Stimulated activated CD4-positive, alpha-beta T cell treated with anti-CD3 and anti-CD28 coated beads, Interleukin-15, amount 100 ng/mL, for 1 hour (primary cell): ENCODE measurements around the gene NOS1.
"Not testable (repeated sequence)": the region's sequence is repeated elsewhere in the genome, so short reads cannot be mapped to it uniquely, and the experiment has no call there.

ENCODE experiments used
- DNase-seq, 2 donors: peaks; one replicate each; pipeline ENCODE4 v3.0.0-alpha.2; 2020; ENCODE audit warnings: low read depth in 1 of 2, low spot score in 1 of 2

Gene NOS1

DNA sequence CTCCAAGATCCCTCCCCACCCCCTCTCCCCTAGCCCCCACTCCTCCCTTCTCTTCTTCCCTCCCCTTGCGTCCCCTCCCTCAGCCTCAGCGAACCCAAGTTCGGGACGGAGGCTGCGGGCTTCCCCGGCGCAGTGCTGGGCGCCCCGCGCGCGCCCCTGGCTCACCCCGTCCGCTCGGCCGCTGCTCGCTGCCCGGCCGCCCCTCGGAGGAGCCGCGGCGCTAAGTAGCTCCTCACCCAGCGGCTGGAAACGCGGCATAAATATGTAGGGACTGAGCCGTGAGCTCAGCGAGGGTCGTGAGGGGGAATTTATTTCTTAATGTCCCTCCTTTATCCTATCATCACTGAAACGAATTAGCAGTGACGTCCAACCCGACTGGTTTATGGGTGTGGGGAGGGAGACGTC is at the start of gene NOS1:
TSS of gene NOS1 (minus strand) at position 280 of the 405 bp plus-strand sequence. CDS start 30,557 bp downstream, outside the sequence.
- no peak for DNase-seq

GRCh38 chr12:117409286-117409685 is 47.9 kb upstream of the NOS1 start:
- no peak for DNase-seq

DNA sequence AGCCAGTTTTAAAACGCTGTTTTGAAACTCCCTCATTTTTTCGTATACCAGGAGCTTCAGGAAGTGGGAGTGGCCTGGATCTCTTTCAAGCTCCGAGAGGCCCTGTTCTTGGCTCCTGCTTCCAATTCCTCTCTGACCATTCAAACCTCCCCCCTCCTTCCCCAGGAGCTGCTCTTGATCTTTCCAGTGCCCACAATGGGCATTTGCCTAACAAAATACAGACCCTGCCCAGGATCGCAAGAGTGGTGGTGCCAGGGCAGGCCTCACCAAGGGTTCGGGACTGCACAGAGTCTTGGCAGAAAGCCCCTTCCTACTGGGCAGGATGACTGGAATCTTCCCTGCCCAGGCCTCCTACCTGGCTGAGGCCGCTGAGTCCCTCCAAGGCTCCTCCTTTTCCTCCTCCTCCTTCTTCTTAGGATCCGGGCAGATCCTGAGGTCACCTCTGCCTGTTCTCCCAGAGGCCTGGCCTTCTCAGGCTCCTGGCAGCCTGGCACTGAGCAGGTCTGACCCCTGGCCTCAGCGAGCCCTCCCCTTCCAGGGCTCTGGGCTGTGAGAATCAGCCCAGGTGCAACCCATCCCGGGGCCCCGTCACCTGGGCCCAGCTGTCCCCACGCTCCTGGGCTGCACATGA is 46.9 kb upstream of the NOS1 start:
- no peak for DNase-seq

DNA sequence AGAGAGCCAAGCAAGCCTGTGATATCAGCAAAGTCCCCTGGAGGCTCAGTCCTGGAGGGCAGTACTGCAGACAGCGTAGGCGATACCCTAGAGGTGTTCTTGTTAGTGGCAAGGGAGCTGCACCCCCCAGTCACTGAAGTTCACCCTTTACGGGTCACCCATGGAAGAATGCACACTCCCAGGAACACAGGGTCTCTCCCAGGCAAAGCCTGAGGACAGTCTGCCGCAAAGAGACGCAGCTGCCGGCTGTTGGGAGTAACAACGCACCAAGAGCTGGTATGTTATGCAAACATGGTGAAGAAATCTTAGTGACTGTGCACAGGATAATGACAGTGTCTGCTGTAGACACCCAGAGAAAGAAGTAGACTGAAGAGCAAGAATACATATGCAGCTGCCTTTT is 43.5 kb upstream of the NOS1 start:
- DNase-seq = no peak

- DNase-seq = no peak
Observed at GRCh38 chr12:117404203-117404853, 42.9 kb upstream of the NOS1 start.

- no peak for DNase-seq
Observed at GRCh38 chr12:117403586-117404139, 42.2 kb upstream of the NOS1 start.

GRCh38 chr12:117402363-117402762 is 40.9 kb upstream of the NOS1 start:
- DNase-seq = no peak

DNA sequence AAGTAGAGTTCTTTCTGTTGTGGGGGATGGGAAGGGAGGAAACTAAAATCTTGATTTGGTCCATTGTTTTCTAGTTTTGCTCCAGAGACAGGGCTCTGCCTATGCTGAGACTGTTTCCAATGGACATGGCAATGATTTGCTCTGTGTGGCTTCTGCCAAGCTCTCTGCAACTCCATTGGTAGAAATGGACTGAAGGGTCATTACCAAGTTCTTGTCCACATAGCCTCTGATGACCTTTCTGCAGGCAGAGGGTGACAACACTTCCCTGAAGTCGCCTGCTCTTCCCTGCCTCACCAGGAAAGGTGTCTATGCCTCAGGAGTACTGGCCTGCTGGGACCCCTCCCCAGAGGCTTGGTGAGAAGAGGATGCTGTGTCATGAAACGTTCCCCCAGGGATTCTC is 39.5 kb upstream of the NOS1 start:
- DNase-seq = no peak

GRCh38 chr12:117398482-117398881 is 37.1 kb upstream of the NOS1 start:
- not testable (repeated sequence) for DNase-seq

GRCh38 chr12:117395766-117396165 is 34.3 kb upstream of the NOS1 start:
- no peak for DNase-seq

- DNase-seq = no peak
Observed at GRCh38 chr12:117394491-117394890, 33.1 kb upstream of the NOS1 start.

- no peak for DNase-seq
Observed at GRCh38 chr12:117393656-117394055, 32.2 kb upstream of the NOS1 start.

- DNase-seq = no peak
Observed at GRCh38 chr12:117390866-117391265, 29.4 kb upstream of the NOS1 start.

DNA sequence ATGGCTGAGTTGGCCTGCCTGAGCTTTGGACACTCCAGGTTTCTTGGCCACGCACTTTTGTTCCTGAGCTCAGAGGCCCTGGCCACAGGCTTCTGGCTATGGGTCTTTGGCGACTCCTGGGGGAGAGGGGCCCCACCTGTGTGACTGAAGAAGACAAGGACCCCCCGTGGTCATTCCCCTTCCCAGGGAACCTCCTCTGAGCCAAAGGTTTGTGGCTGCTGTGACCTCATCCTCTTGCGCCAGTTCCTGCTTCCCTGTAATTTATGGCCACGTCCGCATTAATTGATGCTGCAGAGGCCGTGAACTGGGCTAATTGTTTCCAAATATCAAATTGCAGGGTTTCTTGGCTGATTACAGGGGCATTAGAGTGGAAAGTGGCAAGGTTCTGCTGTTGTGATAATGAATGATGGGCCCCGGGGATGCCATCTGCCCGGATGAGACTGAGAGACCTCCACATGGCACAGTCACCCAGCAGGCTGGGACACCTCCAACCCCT is 27.6 kb upstream of the NOS1 start:
- no peak for DNase-seq

DNA sequence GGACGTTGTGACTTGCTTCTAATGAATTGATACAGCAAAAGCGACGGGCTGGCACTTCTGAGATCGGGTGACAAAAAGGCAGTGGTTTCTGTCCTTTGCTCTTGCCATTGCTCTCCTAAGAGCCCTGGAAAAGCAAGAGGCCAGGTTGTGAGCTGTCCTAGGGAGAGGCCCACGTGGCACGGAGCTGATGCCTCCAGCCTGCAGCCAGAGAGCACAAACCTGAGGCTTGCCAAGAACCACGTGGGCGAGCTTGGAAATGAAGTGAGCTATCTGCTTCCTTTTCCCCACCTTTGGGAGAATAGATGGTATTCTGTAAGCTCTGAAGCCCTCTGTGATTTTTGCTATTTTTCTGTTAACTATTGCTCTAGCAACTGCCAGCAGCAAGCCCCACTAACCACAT is 26.4 kb upstream of the NOS1 start:
- no peak for DNase-seq

GRCh38 chr12:117384735-117385134 is 23.3 kb upstream of the NOS1 start:
- DNase-seq = no peak

DNA sequence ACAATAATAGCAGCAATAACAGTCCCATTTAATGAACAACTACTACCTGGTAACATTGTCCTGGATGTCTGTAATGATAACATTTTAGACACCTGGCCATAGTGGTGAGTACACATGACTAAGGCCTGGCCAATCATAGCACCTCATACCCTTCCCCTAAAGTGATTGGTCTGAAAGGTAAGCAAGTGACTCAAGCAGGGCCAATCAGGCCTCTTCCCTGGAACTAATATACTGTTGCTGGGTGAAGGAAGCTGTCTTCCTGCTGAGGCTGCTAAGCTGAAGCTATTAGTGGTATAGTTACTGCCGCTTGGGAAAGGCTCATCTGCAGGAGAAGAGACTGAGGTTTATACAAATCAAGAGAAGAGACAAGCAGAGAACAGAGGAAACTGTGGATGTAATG is 18.7 kb upstream of the NOS1 start:
- DNase-seq = no peak

- no peak for DNase-seq
Observed at GRCh38 chr12:117377758-117378157, 16.3 kb upstream of the NOS1 start.

DNA sequence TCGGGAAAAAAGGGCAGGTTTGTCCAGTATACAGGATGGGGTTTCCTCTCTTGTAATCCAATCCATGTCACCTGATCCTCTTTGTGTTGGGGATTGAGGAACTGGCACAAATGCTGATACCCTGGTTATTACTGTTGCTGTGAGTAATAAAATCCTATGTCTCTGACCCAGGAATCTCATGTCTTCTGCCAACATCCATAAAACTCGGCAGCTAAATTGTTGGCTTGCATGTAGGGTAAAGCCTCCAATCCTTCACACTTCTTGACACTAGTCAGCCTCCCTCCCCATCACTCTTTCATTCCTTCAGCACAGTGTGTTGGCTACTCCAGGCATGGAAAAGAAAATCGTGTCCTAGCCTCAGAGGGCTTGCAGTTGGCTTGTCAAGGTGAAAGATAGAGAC is 9.2 kb upstream of the NOS1 start:
- DNase-seq = no peak

DNA sequence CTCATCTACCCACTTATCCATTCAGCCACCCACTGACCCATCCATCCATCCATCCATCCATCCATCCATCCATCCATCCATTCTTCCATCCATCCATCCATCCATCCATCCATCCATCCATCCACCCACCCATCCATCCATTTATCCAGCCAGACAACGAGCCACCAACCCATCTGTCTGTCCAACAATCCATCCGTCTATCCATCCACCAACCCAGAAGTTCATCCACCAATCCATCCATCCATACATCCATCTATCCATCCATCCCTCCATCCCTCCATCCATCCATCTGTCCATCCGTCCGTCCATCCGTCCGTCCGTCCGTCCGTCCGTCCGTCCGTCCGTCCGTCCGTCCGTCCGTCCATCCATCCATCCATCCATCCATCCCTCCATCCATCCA is 8.6 kb upstream of the NOS1 start:
- not testable (repeated sequence) for DNase-seq

- no peak for DNase-seq
Observed at GRCh38 chr12:117367006-117367638, 5.7 kb upstream of the NOS1 start.

DNA sequence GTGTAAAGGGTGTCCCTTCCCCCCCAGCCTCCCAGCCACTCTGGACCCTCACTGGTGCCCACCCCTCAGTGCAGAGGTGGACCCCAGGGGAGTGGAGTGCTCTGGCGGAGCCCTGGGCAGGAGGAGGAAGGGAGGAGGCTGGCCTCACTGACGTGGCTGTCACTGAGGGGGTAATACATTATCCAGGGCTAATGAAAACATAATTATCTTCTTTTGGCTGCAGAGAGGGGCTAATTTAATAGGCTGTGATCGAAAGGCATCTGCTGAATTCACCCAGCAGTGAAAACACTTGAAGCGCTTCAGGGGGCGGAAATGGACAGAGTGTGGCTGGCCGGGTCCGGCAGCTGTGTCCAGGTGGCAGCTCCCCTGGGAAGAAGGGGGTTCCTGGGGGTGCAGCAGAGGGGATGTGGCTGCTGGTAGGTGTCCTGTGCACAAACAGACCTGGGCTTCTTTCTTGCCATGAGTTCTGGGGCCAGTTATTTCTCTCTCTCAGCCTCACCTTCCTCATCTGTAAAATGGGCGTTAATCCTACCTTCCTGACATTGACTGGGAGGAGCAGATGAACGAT is 3.7 kb upstream of the NOS1 start:
- no peak for DNase-seq
